NCI-H1694 treated with DMSO at 0.1 percent for 48 hours (cell line): ENCODE measurements around the gene UNK.
"Not testable (repeated sequence)": the region's sequence is repeated elsewhere in the genome, so short reads cannot be mapped to it uniquely, and the experiment has no call there.

Source experiments
- DNase-seq: peaks from one replicate; lab custom pipeline; 2025; lab: John Stamatoyannopoulos, UW

UNK gene

DNA sequence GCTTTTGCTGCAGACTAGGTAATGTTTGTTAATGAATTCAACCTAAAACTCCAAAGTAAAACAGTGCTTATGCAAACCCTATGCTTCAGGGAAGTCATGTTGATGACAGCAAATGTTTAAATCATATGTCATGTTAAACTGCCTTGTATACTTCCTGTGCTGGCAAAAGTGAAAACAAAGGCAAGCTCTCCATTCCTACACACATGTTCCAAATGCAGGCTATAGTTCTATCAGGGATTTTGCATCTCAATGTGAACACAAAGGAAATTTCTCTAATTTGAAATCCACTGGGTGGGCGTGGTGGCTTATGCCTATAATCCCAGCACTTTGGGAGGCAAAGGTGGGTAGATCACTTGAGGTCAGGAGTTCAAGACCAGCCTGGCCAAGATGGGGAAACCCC, 19.3 kb downstream of the UNK start:
- no peak for DNase-seq

DNA sequence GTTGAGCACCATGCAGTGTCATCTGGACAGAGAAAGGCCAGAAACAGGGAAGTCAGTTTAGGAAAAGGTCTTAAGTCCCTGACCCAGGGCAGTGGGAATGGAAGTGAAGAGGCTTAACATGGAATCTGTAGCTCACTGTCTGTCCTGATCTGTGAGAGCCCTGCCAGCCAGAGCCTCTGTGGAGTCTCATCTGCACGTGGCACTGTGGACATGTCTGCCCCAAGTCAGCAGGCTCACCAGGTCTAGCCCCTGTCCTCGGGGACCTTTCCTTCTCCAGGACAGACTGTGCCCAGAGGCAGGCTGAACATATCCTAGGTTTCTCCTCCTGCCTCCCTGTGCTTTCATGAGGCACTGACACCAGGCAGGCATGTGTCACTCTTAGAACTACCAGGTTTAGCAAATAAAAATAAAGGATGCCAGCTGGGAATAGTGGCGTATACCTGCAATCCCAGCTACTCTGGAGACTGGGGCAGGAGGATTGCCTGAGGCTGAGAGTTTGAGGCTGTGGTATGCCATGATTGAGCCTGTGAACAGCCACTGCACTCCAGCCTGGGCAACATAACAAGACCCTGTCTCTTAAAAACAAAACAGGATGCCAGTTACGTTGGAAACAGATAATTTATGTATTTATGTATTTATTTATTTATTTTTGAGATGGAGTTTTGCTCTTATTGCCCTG, 22.4 kb downstream of the UNK start:
- no peak for DNase-seq

DNA sequence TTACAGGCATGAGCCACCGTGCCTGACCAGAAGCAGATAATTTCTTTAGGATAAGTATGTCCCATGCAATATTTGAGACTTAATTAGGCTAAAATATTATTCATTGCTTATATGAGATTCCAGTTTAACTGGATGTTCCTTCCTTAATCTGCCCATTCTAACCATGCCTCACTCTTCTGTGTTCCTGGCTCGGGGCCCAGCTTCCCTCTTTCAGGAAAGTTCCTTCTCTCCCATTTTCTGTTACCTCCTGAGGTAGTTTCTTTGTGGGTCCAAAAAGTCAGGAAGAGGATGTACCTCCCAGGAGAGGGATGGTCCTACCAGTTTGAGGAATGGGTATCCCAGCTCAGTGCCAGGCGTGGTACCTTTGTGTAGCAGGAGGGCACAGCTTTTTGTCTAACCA, 23.3 kb downstream of the UNK start:
- DNase-seq = no peak

DNA sequence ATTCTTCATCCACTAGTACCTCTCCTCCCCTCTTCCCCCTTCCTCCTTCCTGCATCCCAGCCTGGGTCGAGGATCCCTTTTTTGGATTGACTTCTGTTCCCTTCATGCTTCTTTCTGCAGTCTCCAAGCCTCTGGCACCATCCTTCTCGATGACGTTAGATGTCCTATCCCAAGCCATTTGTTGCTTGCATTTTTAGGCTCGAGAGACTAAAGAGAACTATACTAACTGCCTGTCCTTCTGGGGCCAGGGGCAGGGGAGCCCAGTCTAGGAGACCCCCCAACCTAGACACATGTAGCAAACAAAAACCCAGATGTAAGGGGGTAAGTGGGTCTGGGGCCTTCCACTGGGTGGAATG, 23.9 kb downstream of the UNK start:
- no peak for DNase-seq

DNA sequence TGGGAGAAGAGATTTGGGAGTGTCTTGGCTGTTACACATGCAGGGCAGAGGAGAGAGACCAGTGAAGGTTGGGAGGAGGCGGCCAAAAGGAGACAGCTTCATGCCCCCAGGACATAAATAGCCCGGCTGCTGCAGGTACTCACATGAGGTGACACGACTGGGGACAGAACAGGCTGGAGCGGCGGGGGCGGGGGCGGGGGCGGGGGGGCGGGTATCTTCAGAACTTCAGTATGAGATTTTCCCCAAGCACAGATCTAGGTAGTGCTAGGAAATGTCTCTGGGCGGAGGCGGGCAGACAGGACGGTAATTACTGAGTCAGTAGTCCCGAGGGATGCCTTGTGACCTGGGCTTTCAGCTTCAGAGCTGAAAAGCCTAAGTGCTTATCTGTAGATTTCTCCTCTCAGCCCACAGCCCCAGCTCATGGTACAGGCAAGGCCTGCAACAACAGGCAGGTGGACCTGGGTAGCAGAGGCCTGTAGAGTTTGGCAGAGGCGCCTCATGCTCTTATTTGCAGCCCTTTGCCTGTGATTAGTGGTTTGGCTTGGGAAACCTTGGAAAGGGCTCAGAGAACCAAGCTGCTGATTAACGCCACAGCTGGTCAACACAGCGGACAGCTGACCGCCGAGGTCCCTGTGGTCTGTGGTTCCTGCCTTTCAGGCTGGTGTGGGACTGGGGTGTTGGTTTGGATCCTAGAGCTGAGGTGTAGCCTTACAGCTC, 24.5 kb downstream of the UNK start:
- DNase-seq = no peak

DNA sequence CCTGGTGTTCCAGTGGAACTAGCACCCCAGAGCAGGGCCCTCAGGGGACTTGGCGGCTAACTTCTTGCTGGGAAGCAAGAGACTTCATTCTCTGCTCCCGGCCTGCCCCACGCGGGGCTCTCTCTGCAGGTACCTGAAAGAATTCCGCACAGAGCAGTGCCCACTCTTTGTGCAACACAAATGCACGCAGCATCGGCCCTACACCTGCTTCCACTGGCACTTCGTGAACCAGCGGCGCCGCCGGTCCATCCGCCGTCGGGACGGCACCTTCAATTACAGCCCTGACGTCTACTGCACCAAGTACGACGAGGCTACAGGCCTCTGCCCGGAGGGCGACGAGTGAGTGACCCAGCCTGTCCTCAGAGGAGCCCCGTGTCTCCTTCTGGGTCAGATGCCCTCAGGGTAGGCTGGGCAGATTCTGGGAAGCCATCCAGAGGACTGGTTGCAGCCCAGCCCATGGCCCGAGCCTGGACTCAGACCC, 25.1 kb downstream of the UNK start:
- no peak for DNase-seq

DNA sequence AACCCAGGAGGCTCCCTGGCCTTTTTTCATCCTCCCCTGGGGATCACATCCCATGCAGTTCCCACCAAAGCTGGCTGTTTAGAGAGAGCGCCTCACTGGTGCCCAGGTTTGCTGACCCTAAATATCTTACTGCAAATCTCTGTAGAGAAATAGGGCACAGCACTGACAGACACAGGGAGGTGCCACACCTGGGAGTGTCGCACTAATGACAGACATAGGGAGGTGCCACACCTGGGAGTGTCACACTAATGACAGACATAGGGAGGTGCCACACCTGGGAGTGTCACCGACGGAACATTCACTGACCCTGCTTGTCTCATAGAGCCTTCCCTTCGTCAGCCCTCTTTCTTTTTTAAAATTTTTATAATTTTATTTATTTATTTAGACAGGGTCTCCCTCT, 25.6 kb downstream of the UNK start:
- DNase-seq = no peak

DNA sequence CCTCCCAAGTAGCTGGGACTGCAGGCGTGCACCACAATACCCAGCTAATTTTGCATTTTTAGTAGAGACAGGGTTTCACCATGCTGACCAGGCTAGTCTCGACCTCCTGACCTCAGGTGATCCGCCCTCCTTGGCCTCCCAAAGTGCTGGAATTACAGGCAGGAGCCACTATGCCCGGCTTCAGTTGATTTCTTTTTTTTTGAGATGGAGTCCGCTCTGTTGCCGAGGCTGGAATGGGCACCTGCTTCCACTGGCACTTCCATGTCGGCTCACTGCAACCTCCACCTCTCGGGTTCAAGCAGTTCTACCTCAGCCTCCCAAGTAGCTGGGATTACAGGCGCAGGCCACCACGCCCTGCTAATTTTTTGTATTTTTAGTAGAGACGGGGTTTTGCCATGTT, 26.1 kb downstream of the UNK start:
- DNase-seq = not testable (repeated sequence)

DNA sequence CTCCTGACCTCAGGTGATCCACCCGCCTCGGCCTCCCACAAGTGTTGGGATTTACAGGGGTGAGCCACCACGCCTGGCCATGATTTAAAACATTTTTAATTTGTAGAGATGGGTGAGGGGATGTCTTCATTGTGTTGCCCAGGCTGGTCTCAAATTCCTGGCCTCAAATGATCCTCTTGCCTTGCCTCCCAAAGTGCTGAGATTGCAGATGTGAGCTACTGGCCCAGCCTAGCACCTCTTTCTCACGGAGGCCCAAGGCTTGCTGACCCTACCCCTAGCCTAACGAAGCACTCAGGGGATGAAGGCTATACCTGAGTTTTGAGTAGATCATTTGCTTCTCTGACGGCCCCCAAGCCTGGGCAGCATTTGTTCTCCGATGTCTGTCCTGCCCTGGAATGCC, 26.6 kb downstream of the UNK start:
- no peak for DNase-seq

DNA sequence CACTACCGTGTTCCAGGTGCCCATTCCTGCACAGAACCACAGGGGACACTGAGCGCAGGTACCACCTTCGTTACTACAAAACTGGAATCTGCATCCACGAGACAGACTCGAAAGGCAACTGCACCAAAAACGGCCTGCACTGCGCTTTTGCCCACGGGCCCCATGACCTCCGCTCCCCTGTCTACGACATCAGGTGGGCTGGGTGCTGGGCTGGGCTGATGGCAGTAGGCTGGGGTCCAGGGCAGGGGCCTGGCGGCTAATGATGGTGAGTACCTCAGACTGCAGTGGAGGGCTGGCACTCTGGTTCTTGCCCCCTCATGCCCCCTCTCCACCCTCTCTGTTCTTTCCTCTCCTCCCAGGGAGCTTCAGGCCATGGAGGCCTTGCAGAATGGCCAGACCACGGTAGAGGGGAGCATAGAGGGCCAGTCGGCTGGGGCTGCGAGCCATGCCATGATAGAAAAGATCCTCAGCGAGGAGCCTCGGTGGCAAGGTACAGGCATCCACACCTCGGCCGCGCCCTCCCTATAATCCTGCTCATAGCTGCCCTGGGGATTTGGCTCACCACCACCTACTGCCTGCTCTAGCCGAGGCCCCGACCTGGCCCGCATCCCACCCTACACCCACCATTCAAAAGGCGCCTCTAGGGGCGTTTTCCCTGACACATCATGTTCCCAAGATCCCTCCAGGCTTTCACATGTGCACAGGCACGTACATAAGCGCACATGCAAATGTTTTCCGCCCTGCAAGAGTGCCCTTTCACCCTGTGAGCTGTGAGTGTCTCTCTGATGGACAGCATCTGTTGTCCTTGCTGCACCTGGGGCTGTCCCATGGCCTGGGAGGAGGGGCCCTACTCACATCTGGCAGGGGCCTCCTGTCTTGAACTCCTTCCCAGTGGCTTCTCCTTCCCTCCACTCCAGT, 27.7 kb downstream of the UNK start:
- DNase-seq = no peak

DNA sequence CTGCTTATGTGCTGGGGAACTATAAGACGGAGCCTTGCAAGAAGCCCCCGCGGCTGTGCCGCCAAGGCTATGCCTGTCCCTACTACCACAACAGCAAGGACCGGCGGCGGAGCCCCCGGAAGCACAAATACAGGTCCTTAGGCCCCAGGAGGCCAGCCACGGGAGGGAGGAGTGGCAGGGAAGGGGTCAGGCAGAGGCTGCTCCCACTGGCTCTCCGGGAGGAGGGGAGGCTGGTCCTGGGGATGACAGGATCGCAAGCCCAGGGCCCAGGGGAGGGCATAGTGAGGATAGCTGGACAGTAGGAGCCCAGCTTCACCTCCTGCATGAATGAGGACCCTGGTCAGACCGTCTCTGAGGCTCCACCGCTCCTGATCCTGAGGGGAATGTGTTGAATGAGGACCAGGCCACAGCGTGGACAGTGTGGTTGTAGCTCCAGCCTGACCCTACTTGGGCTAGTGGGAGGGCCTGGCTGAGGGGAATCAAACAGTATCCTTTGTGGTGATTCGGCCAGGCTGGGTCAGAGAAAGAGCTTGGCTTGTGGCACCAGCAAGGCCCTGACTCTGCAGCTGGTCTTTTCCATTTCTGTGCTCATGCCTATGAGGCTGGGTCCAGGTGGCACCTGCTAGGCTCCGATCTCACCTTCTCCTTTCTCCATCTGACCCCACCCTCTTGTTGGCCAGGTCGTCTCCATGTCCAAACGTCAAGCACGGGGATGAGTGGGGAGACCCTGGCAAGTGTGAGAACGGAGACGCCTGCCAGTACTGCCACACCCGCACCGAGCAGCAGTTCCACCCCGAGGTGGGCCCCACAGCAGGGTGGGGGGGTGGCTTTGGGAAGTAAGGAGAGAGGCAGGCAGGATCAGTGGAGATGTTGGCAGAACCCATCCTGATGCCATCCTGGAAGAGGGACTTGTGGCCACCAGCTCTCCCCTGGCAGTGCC, 28.7 kb downstream of the UNK start:
- no peak for DNase-seq

DNA sequence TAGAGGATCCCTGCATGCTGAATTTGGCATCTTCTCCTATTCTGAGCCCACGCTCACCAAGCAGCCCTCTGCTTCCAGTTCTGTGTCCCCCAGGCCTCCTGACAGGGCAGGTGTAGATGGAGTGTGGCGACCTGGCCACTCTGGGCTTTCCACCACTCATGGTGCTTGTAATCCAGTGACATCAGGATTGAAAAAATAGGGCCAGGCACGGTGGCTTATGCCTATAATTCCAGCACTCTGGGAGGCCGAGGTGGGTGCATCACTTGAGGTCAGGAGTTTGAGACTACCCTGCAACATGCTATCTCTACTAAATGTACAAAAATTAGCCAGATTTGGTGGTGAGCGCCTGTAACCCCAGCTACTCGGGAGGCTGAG, 29.4 kb downstream of the UNK start:
- DNase-seq = no peak

DNA sequence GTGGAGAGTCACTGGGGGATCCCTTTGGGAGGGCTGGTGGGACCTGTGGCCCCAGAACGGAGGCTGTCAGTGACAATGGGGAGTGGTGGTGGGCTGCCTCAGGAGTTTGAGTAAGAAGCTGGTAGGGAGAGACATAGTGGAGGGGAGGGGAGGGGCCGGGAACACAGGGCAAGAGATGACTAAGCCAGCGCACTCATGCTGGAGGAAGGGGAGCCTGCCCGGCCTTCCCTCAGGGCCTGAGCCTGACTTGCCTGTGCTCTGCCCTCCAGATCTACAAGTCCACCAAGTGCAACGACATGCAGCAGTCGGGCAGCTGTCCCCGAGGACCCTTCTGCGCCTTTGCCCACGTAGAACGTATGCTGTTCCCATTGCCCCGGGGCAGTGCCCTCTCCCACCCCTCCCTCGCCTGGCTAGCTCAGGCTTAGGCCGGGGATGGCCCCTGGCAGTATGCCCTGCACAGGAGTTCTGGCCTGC, 30.3 kb downstream of the UNK start:
- no peak for DNase-seq

DNA sequence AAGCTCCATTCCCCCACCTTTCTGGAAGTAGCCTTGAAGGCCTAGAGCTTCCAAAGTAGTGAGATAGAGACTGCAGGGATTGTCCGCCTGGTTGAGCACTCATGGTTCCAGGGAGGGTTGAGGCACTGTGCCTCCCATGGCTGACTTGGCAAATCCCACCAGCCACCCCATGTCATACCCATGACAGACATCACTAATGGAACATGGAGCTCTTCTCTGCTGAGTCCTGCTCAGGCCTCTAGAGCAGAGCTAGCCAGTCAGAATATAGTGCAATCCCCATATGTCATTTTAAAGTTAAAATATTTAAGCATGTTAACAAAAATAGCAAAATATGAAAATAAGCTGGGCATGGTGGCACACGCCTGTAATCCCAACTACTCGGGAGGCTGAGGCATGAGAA, 30.8 kb downstream of the UNK start:
- DNase-seq = no peak

DNA sequence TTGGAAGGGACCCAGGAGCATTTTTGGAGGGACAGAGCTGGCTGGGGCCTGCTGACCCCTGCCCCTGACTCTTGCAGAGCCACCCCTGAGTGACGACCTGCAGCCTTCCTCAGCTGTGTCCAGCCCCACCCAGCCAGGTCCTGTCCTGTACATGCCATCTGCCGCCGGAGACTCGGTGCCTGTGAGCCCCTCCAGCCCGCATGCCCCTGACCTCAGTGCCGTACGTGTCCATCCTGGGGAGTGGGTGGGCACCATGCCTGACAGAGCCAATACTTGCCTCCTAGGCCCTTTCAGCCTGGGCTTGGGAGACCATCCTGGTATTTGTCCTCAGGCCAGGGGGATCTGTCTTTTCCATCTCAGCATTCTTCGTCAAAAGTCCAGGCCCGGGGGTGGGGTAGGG, 32.1 kb downstream of the UNK start:
- DNase-seq = no peak

DNA sequence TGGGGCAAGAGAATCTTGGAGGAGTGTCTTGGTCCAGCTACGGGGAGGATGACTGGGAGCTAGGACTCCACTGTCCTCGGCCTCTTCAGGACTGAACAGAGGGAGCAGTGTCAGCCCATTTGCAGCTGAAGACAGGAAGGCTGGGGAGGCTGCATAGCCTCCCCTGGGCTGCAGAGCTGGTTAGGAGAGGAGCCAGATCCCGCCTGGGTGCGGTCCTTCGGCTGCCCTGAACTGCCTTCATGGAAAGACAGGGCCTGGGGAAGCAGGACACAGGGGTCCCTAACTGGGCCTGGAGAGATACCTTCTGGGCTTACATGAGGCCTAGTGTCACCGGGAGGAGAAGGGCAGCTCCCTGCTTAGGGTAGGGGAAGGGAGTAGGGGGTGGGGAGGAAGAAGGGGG, 33.0 kb downstream of the UNK start:
- no peak for DNase-seq

DNA sequence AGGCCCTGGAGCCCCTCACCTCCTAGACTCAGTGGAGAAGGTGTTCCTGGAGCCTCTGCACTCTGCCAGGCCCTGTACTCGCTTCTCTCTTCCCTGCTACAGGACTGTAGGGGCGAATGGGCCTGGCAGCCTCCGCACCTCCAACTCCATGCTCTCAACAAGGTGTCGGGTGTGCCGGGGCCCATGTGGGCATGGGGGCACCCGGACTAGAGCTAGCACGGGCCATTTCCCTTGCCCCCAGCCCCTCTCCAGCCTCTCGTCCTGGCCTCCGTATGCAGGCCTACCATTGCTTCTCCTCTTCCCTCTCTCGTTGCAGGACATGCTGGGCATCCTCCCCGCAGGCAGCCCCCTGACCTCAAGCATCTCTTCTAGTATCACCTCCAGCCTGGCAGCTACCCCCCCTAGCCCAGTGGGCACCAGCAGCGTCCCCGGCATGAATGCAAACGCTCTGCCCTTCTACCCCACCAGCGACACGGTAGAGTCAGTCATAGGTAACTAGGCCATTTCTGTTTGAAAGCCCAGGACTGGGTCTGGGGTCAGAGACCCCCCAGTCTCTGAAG, 33.8 kb downstream of the UNK start:
- no peak for DNase-seq

DNA sequence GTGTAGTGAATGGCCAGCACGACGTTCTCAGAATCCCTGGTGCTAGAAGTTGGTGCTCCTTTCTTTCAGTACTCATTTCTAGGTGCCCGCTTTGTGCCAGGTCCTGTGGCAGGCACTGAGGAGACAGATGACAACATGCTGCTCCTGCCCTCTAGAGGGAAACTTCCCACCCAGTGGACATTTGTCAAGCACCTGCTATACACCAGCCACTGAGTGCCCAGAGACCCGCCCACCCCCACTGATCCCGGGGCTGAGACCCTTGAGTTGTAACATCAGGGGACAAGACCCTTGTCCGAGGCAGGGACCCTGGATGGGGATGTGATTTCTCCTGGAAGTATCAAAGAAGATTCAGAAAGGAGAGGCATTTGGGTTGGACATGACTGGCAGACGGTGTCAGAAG, 34.5 kb downstream of the UNK start:
- no peak for DNase-seq

DNA sequence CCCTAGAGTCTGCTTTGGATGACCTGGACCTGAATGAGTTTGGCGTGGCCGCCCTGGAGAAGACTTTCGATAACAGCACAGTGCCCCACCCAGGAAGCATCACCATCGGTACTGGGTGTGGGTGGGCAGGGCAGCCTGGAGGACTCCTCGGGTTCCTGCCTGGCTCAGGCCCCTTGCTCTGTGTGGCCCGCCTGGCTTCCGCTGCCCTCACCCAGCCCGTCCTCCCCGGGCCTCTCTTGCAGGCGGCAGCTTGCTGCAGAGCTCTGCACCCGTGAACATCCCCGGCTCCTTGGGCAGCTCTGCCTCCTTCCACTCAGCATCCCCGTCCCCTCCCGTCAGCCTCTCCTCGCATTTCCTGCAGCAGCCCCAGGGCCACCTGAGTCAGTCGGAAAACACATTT, 35.1 kb downstream of the UNK start:
- no peak for DNase-seq

DNA sequence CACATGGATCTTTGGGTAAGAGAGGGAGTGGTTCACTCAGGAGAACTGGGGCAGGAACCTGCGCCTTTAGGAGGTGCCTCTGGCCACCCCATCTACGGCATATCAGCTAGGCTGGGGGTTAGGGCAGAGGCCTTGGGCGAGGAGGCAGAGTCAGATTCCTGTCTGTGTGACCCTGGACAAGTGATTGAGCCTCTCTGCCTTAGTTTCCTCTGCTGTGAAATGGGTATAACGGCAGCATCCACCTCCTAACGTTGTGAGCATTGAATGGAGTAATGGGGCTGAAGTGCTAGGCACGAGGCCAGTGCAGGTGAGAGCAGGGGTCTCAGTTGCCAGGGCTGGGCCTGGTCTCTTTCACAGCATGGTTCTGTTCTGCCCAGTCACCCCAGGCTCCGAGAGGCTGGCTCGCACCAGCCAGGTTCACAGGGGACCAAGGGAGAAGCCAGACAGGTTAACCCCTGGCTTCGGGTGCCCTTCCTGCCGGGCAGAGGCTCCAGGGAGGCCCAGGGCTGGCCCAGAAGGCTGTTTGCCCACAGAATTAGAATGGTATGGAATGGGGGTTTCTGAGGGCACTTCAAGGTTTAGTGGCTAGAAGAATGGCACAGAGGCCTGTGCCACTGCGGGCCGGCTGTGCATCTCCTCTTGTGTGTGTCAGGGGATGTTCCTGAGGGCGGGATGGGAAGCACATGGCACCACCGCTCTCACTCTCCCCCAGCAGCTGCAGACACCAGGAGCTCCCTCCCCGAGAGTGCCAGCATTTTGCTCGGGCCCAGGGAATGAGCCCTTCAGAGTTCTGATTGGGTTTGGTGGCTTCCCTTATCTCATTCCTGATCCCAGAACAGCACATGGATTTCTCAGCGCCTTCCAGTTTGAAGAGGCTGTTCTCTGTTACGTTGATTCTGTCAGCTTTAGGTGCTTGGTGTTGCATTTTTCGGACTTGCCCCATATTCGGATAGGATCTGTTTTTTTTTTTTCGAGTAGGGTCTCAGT, 35.8 kb downstream of the UNK start:
- no peak for DNase-seq
